ENCODE data around the gene SEM1. TPM values are rescaled to one million over a fixed set of nuclear protein-coding genes. Genes with fewer than 3 reads are reported as not detected.

Gene SEM1
- total and polyA plus RNA-seq, 2 of the 8 experiments (the other 6 are each of a cell fraction or from before 2014, with no cell fraction given) = 20.8 to 75.3 TPM

DNA sequence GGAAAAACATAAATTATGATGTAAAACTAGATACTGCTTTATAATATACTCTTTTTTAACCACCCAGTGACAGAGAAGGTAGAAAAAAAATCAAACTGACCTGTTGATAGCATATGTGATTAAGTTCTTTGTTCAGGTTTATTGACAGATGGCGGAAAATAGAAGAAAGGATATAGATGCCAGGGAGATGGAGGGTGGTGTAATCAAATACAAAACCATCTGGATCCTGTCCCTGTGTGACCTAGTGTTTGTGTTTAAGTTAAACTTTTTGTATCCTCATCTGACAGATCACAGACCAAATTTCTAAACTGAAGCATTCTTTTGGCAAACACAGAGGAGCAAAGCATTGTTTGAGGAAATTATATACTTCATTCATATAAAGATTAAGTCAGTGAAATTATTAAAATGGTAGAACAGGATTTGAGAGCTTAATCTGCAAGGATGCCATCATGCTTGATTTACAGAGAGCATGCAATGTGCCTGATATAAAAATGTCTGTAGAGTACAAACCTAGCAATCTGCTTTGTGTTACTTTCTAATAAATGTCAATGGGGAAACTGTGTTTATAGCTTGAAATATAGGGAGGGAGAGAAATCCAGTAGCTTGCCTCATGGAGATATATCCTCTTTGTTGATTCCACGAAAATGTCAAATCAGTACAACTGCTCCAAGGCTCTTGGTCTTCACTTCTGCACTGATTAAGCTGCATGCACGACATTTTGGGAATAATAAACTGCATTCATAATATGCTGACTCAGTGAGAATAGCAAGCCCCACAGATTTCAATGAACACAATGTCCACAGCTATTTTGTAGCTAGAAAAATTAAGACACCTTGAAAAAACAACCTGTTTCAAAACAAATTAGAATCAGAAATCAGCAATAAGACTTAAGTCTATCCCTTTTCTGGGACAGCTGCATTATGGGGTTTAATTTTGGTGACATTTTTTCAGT, 39.0 kb downstream of the SEM1 start:
- no peak overlapping the region for H4K8ac ChIP-seq (ENCODE audit: extremely low read depth, insufficient read depth, low read length)
- no peak overlapping the region for H3K9ac ChIP-seq (replicated peaks in 1 of 4; ENCODE audit: extremely low read depth in 1 of 4, low read depth in 3 of 4, low read length in 3 of 4)
- DNase-seq (ENCODE audit: low read depth in 1 of 2, low spot score in 2 of 2) (no peak), FAIRE-seq (no peak)
- ChIA-PET CTCF (ENCODE audit: partially characterized antibody) (interaction anchor here (0.7 kb wide), 1 partner anchor 64 kb away, joined by 3 read pairs; no protein-coding TSS in a partner anchor), POLR2A (ENCODE audit: partially characterized antibody) (interaction anchor here (1.8 kb wide), 1 partner anchor 9 kb away, joined by 4 read pairs; no protein-coding TSS in a partner anchor)
- no peak overlapping the region for H3K4ac ChIP-seq (replicated peaks; ENCODE audit: insufficient read length, low read depth, low read length)
- H4K91ac ChIP-seq (replicated peaks; ENCODE audit: insufficient read length, low read length) = no peak overlapping the region
- peaks cover 0 to under 1% of the 10 kb centered on the region in 2 experiments for H4K20me1 ChIP-seq (replicated peaks in 1 of 2; ENCODE audit: control insufficient read depth in 1 of 2, insufficient read depth in 2 of 2, low read length in 2 of 2)
- no peaks in the 10 kb centered on the region for H3K79me1 ChIP-seq (ENCODE audit: low read depth, low read length)
- no peak overlapping the region for H3K18ac ChIP-seq (ENCODE audit: extremely low read depth, low read length)
- H3K4me1 ChIP-seq (replicated peaks in 1 of 4; ENCODE audit: control insufficient read depth in 3 of 4, insufficient read depth in 4 of 4, low read length in 3 of 4) = no peaks in the 10 kb centered on the region
- H3K4me3 ChIP-seq (ENCODE audit: extremely low read depth in 1 of 4, insufficient read depth in 2 of 4, low read depth in 3 of 4, low read length in 4 of 4) = no peak overlapping the region
- H4K5ac ChIP-seq (ENCODE audit: insufficient read length, low read depth, low read length) = no peak overlapping the region
- H3K79me2 ChIP-seq (ENCODE audit: control insufficient read depth in 1 of 2, insufficient read depth in 2 of 2, low read length in 2 of 2) = no peaks in the 10 kb centered on the region
- H3K14ac ChIP-seq (ENCODE audit: insufficient read length) = no peak overlapping the region
- no peak overlapping the region for H3K23ac ChIP-seq (ENCODE audit: insufficient read length)
- no peaks in the 10 kb centered on the region for H3K36me3 ChIP-seq (ENCODE audit: control insufficient read depth in 2 of 4, insufficient read depth in 4 of 4, low read length in 3 of 4)
- no peak for TF ChIP-seq EZH2 (IDR thresholded peaks at IDR 0.05; ENCODE audit: low read depth, low read length, severe bottlenecking)
- 0 out of 2 replicates have a peak, but pooled peaks have one; percentile 40 for TF ChIP-seq MAFK (IDR thresholded peaks at IDR 0.05; ENCODE audit: low read depth, low read length)
- TF ChIP-seq HDAC2 (IDR thresholded peaks at IDR 0.05; ENCODE audit: borderline replicate concordance in 1 of 2, low read depth in 2 of 2, low read length in 2 of 2) = no peak
- no peak for TF ChIP-seq SIRT6 (IDR thresholded peaks at IDR 0.05; ENCODE audit: low read length)
- no peak for TF ChIP-seq PHF8 (conservative IDR thresholded peaks at IDR 0.05; ENCODE audit: low read depth, low read length)
- no peak for TF ChIP-seq SAP30 (IDR thresholded peaks at IDR 0.05; ENCODE audit: insufficient read depth, insufficient replicate concordance, low read length)
- H2BK12ac ChIP-seq (ENCODE audit: low read depth, low read length) = no peak overlapping the region
- no peaks in the 10 kb centered on the region for H3K9me3 ChIP-seq (ENCODE audit: insufficient read depth in 2 of 2, low read depth in 1 of 2, low read length in 1 of 2)
- H3K27me3 ChIP-seq (replicated peaks in 1 of 4; ENCODE audit: control insufficient read depth in 3 of 4, extremely low read depth in 1 of 4, insufficient read depth in 3 of 4, low read length in 3 of 4) = no peaks in the 10 kb centered on the region
- H2AK5ac ChIP-seq (ENCODE audit: low read depth, low read length) = no peak overlapping the region
- WGBS, 2 experiments (ENCODE audit: extremely low coverage in 1 of 2, insufficient coverage in 1 of 2, insufficient read length in 1 of 2, insufficient replicate concordance in 2 of 2, low coverage in 1 of 2, low lambda C conversion rate in 2 of 2, missing lambda C conversion rate in 1 of 2) = 93% methylated on average over 3 of the region's 3 CpGs; no CpG with 5 or more reads in 1 of the 2 experiments
- H2BK20ac ChIP-seq (ENCODE audit: low read length) = no peak overlapping the region
- H2BK5ac ChIP-seq (ENCODE audit: low read depth, low read length) = no peak overlapping the region
- no peak overlapping the region for H3K4me2 ChIP-seq (ENCODE audit: insufficient read depth in 1 of 2, low read depth in 2 of 2, low read length in 2 of 2)
- no peaks in the 10 kb centered on the region for H3K23me2 ChIP-seq (ENCODE audit: low read depth, low read length)
- H3K56ac ChIP-seq (replicated peaks; ENCODE audit: insufficient read length, low read depth, low read length) = no peak overlapping the region
- no peak overlapping the region for H3K27ac ChIP-seq (ENCODE audit: low read depth, low read length)
- H2BK120ac ChIP-seq (replicated peaks; ENCODE audit: low read depth, low read length) = no peak overlapping the region
- H2BK15ac ChIP-seq (ENCODE audit: low read length) = no peak overlapping the region
- H2AFZ ChIP-seq (ENCODE audit: low read length) = no peak overlapping the region
